ENCODE measurements around the gene ITPR3. TPM values are rescaled to one million over a fixed set of nuclear protein-coding genes. Genes with fewer than 3 reads are reported as not detected.

The ITPR3 gene
- polyA plus RNA-seq, 1 donor (not counting 4 experiments of a cell fraction or from before 2014, with no cell fraction given): 43.3 TPM

DNA sequence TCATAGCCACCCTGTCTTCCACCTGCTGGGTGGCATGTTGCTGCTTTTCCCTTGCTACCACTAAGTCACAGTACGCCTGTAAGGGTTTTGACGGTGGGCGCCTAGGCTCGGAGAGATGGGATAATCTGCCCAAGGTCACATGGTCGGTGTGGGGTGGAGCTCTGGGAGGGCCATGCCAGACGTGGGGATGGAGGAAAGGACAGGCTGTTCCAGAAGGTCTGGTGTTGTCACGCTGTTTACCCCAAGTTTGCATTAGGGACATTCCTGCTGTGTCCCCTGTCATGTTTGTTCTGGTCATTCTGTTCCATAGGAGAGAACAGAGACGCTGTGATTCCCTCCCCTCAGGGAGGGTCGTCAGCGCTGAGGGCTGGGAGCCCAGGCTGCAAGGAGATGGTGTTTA is 109.5 kb downstream of the ITPR3 start:
- no peaks in the 10 kb centered on the region for H3K9me3 ChIP-seq (ENCODE audit: control insufficient read depth, low read depth, low read length)
- no peaks in the 10 kb centered on the region for H3K79me2 ChIP-seq (ENCODE audit: control insufficient read depth, insufficient read depth, low read length)
- TF ChIP-seq CTCF (optimal IDR thresholded peaks at IDR 0.05 in 1 of 3, IDR thresholded peaks at IDR 0.05 in 1 of 3, conservative IDR thresholded peaks at IDR 0.05 in 1 of 3; ENCODE audit: extremely low read depth in 1 of 3, insufficient read depth in 2 of 3, low read length in 3 of 3) (no peak), EZH2 (IDR thresholded peaks at IDR 0.05; ENCODE audit: low read length) (no peak)
- no peak for DNase-seq (ENCODE audit: low read depth, low spot score)
- H3K4me1 ChIP-seq (ENCODE audit: control insufficient read depth, extremely low read depth, insufficient read depth, low read length): peaks cover 5% of the 10 kb centered on the region
- H3K27me3 ChIP-seq (ENCODE audit: control insufficient read depth, extremely low read depth, insufficient read depth, low read length): peaks cover 23% of the 10 kb centered on the region
- H4K20me1 ChIP-seq (ENCODE audit: control insufficient read depth, extremely low read depth, insufficient read depth, low read length): no peaks in the 10 kb centered on the region
- H3K9me1 ChIP-seq (ENCODE audit: control insufficient read depth, extremely low read depth, insufficient read depth, low read length): no peaks in the 10 kb centered on the region
- FAIRE-seq: no peak
- dilution Hi-C loops (cut with MboI; ENCODE audit: extremely low pct_ligation_motif_present, low sequenced_read_pairs): no loop called here
- no peak overlapping the region for H2AFZ ChIP-seq (ENCODE audit: control insufficient read depth, low read length)
- H3K4me3 ChIP-seq (ENCODE audit: control insufficient read depth in 2 of 3, extremely low read depth in 1 of 3, insufficient read depth in 2 of 3, low read depth in 1 of 3, low read length in 3 of 3): no peak overlapping the region
- H3K9ac ChIP-seq (ENCODE audit: control insufficient read depth, extremely low read depth, insufficient read depth, low read length): no peak overlapping the region
- H3K4me2 ChIP-seq (ENCODE audit: control insufficient read depth, extremely low read depth, insufficient read depth, low read depth, low read length): no peak overlapping the region
- H3K36me3 ChIP-seq (ENCODE audit: control insufficient read depth in 2 of 2, extremely low read depth in 1 of 2, insufficient read depth in 2 of 2, low read length in 2 of 2): no peaks in the 10 kb centered on the region
- H3K27ac ChIP-seq (ENCODE audit: control insufficient read depth, insufficient read depth, low read length): no peak overlapping the region

DNA sequence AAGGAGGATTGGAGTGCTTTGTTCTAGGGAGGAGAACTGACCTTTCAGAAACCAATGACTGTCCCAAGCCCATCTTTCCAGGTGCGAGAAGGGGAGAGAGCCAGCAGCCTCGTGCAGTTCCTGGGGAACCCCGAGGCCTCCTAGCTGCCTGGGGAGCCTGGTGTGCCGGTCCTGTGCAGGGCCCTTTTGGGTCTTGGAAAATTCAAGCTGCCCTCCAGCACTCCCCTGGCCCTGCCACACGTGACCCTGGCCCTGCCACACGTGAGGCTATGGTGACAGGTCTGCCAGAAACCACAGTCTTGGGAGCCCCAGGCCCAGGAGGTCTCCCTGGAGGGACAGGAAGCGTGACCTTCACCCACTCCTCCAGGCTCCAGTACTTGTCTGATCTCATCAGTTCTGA is 109.9 kb downstream of the ITPR3 start:
- no peak overlapping the region for H3K4me2 ChIP-seq (ENCODE audit: control insufficient read depth, extremely low read depth, insufficient read depth, low read depth, low read length)
- dilution Hi-C loops (cut with MboI; ENCODE audit: extremely low pct_ligation_motif_present, low sequenced_read_pairs): no loop called here
- DNase-seq (ENCODE audit: low read depth, low spot score): no peak
- H3K79me2 ChIP-seq (ENCODE audit: control insufficient read depth, insufficient read depth, low read length): no peaks in the 10 kb centered on the region
- no peaks in the 10 kb centered on the region for H3K9me1 ChIP-seq (ENCODE audit: control insufficient read depth, extremely low read depth, insufficient read depth, low read length)
- H3K27ac ChIP-seq (ENCODE audit: control insufficient read depth, insufficient read depth, low read length): no peak overlapping the region
- H4K20me1 ChIP-seq (ENCODE audit: control insufficient read depth, extremely low read depth, insufficient read depth, low read length): no peaks in the 10 kb centered on the region
- no peak overlapping the region for H2AFZ ChIP-seq (ENCODE audit: control insufficient read depth, low read length)
- H3K4me1 ChIP-seq (ENCODE audit: control insufficient read depth, extremely low read depth, insufficient read depth, low read length): peaks cover 5% of the 10 kb centered on the region
- no peak for FAIRE-seq
- H3K36me3 ChIP-seq (ENCODE audit: control insufficient read depth in 2 of 2, extremely low read depth in 1 of 2, insufficient read depth in 2 of 2, low read length in 2 of 2): no peaks in the 10 kb centered on the region
- no peaks in the 10 kb centered on the region for H3K9me3 ChIP-seq (ENCODE audit: control insufficient read depth, low read depth, low read length)
- H3K9ac ChIP-seq (ENCODE audit: control insufficient read depth, extremely low read depth, insufficient read depth, low read length): no peak overlapping the region
- H3K27me3 ChIP-seq (ENCODE audit: control insufficient read depth, extremely low read depth, insufficient read depth, low read length): peaks cover 23% of the 10 kb centered on the region
- H3K4me3 ChIP-seq (ENCODE audit: control insufficient read depth in 2 of 3, extremely low read depth in 1 of 3, insufficient read depth in 2 of 3, low read depth in 1 of 3, low read length in 3 of 3): no peak overlapping the region
- TF ChIP-seq EZH2 (IDR thresholded peaks at IDR 0.05; ENCODE audit: low read length): no peak
- TF ChIP-seq CTCF (optimal IDR thresholded peaks at IDR 0.05 in 1 of 3, IDR thresholded peaks at IDR 0.05 in 1 of 3, conservative IDR thresholded peaks at IDR 0.05 in 1 of 3; ENCODE audit: extremely low read depth in 1 of 3, insufficient read depth in 2 of 3, low read length in 3 of 3): no peak

All from keratinocyte (primary cell).